IMR-90 (cell line): Measurements from ENCODE around the gene CABCOCO1. TPM values are rescaled to one million over a fixed set of nuclear protein-coding genes. Genes with fewer than 3 reads are reported as not detected.

Source experiments
- ATAC-seq: fragments of 200-7000 bp; cut with Tn5 transposase; 2 replicates; pipeline ENCODE4 v1.9.1; 2020; ENCODE audit warnings: low read depth, mild to moderate bottlenecking, moderate library complexity
- BruUV-seq: library from RNA; stranded (reverse); fragments of 400-500 nt; replicated peaks from 2 replicates; lab custom pipeline; 2021; lab: Mats Ljungman, UMichigan
- CTCF ChIA-PET: fragments of 300-600 bp; formaldehyde crosslinking; extraction: SDS; loops from one replicate; lab custom pipeline; 2021; ENCODE audit warnings: antibody characterized with exemption; lab: Yijun Ruan, JAX
- POLR2A ChIA-PET: fragments of 300-600 bp; sonication (Branson Sonifier 250); formaldehyde crosslinking; loops from one replicate; lab custom pipeline; 2022; ENCODE audit warnings: antibody characterized with exemption; ENCODE audit not compliant: unreplicated experiment; lab: Charles Lee
- DNase-seq: peaks from one replicate; pipeline ENCODE4 v3.0.0; 2013
- H2AFZ ChIP-seq: replicated peaks from 2 replicates; pipeline ENCODE3; 2013; ENCODE audit warnings: low read length, mild to moderate bottlenecking; ENCODE audit not compliant: poor library complexity
- H2AK5ac ChIP-seq: 2 replicates; pipeline ENCODE4 v1.6.1; 2013; ENCODE audit warnings: low read depth, low read length, inconsistent platforms
- H2AK9ac ChIP-seq: replicated peaks from 2 replicates; pipeline ENCODE3; 2013; ENCODE audit warnings: mild to moderate bottlenecking, low read depth, low read length, moderate library complexity; ENCODE audit not compliant: poor library complexity
- H2BK120ac ChIP-seq: 2 replicates; pipeline ENCODE4 v1.6.1; 2013; ENCODE audit warnings: low read depth, low read length, inconsistent platforms
- H2BK15ac ChIP-seq: 3 replicates; pipeline ENCODE4 v1.6.1; 2013; ENCODE audit warnings: low read depth, low read length, inconsistent platforms
- H2BK20ac ChIP-seq: 2 replicates; pipeline ENCODE4 v1.6.1; 2013; ENCODE audit warnings: low read depth, mild to moderate bottlenecking, inconsistent platforms, low read length, moderate library complexity
- H2BK5ac ChIP-seq: 2 replicates; pipeline ENCODE4 v1.6.1; 2013; ENCODE audit warnings: mild to moderate bottlenecking, low read depth, low read length, inconsistent platforms; ENCODE audit not compliant: poor library complexity, severe bottlenecking
- H3K14ac ChIP-seq: replicated peaks from 2 replicates; pipeline ENCODE4 v1.6.1; 2013; ENCODE audit warnings: low read depth, low read length, inconsistent platforms
- H3K18ac ChIP-seq: 2 replicates; pipeline ENCODE4 v1.6.1; 2013; ENCODE audit warnings: low read depth, low read length, control low read depth
- H3K23ac ChIP-seq: 2 replicates; pipeline ENCODE4 v1.6.1; 2013; ENCODE audit warnings: low read depth, low read length, inconsistent platforms
- H3K27ac ChIP-seq: 2 replicates; pipeline ENCODE4 v1.5.1; 2013; ENCODE audit warnings: mild to moderate bottlenecking, control low read depth, low read length; ENCODE audit not compliant: insufficient read depth
- H3K27me3 ChIP-seq: 2 replicates; pipeline ENCODE4 v1.6.1; 2013; ENCODE audit warnings: low read length; ENCODE audit not compliant: control insufficient read depth, insufficient read depth
- H3K36me3 ChIP-seq: 2 replicates; pipeline ENCODE4 v1.6.1; 2013; ENCODE audit warnings: low read length, mixed read lengths; ENCODE audit not compliant: control insufficient read depth, insufficient read depth
- H3K4ac ChIP-seq: 2 replicates; pipeline ENCODE4 v1.6.1; 2013; ENCODE audit warnings: low read depth, low read length, inconsistent platforms
- H3K4me1 ChIP-seq: 2 replicates; pipeline ENCODE4 v1.6.1; 2013; ENCODE audit warnings: low read length, mixed read lengths; ENCODE audit not compliant: control insufficient read depth, insufficient read depth
- H3K4me2 ChIP-seq: 2 replicates; pipeline ENCODE4 v1.6.1; 2013; ENCODE audit warnings: low read depth, mild to moderate bottlenecking, control low read depth, low read length, moderate library complexity
- H3K4me3 ChIP-seq: 2 replicates; pipeline ENCODE4 v1.5.1; 2013; ENCODE audit warnings: low read depth, mild to moderate bottlenecking, control low read depth, low read length, moderate library complexity; ENCODE audit not compliant: insufficient read depth
- H3K56ac ChIP-seq: 2 replicates; pipeline ENCODE4 v1.6.1; 2013; ENCODE audit warnings: low read length, inconsistent platforms; ENCODE audit not compliant: insufficient read depth; ENCODE audit errors: extremely low read depth
- H3K79me1 ChIP-seq, 2 experiments: 2 replicates each; pipeline ENCODE4 v1.6.1; 2013; ENCODE audit warnings: low read length in 2 of 2, inconsistent platforms in 1 of 2, low read depth in 1 of 2
- H3K9ac ChIP-seq: 2 replicates; pipeline ENCODE4 v1.6.1; 2013; ENCODE audit warnings: low read depth, low read length, control low read depth
- H3K9me1 ChIP-seq: 2 replicates; pipeline ENCODE4 v1.6.1; 2013; ENCODE audit warnings: low read length, inconsistent platforms; ENCODE audit not compliant: insufficient read depth
- H3K9me3 ChIP-seq: 2 replicates; pipeline ENCODE4 v1.6.1; 2013; ENCODE audit warnings: low read length; ENCODE audit not compliant: control insufficient read depth, insufficient read depth
- H4K20me1 ChIP-seq: 2 replicates; pipeline ENCODE4 v1.6.1; 2013; ENCODE audit warnings: low read length, inconsistent platforms; ENCODE audit not compliant: insufficient read depth
- H4K5ac ChIP-seq: 2 replicates; pipeline ENCODE4 v1.6.1; 2013; ENCODE audit warnings: mild to moderate bottlenecking, low read depth, low read length, control low read depth
- H4K8ac ChIP-seq, 2 experiments: 2 replicates each; pipeline ENCODE4 v1.6.1; 2013; ENCODE audit warnings: low read depth in 2 of 2, low read length in 2 of 2, control low read depth in 1 of 2, inconsistent platforms in 1 of 2
- H4K91ac ChIP-seq: 2 replicates; pipeline ENCODE4 v1.6.1; 2013; ENCODE audit warnings: low read depth, low read length, inconsistent platforms; ENCODE audit not compliant: insufficient read depth
- BHLHE40 ChIP-seq: fragments of 150-350 bp; IDR thresholded peaks from 2 replicates; pipeline ENCODE4 v1.6.1; 2016; ENCODE audit warnings: mild to moderate bottlenecking, low read depth, low read length
- CHD1 ChIP-seq: IDR thresholded peaks from 2 replicates; pipeline ENCODE4 v1.6.1; 2012; ENCODE audit warnings: low read depth, low read length, improper control_type of control experiment
- FOS ChIP-seq: fragments of 150-350 bp; IDR thresholded peaks from 2 replicates; pipeline ENCODE4 v1.6.1; 2016; ENCODE audit warnings: low read depth, low read length
- MAFK ChIP-seq: IDR thresholded peaks from 2 replicates; pipeline ENCODE4 v1.6.1; 2012; ENCODE audit warnings: low read depth, low read length, improper control_type of control experiment
- MAZ ChIP-seq: IDR thresholded peaks from 2 replicates; pipeline ENCODE4 v1.6.1; 2012; ENCODE audit warnings: low read depth, mild to moderate bottlenecking, low read length, improper control_type of control experiment, moderate library complexity, borderline replicate concordance
- MXI1 ChIP-seq: IDR thresholded peaks from 2 replicates; pipeline ENCODE4 v1.6.1; 2012; ENCODE audit warnings: low read depth, mild to moderate bottlenecking, low read length, moderate library complexity, borderline replicate concordance
- RFX5 ChIP-seq: IDR thresholded peaks from 2 replicates; pipeline ENCODE4 v1.8.0; 2012; ENCODE audit warnings: low read depth, mild to moderate bottlenecking, low read length, moderate library complexity
- WGBS, 2 experiments: methylation state at CpG; one replicate each; pipeline versions ENCODE4 v1.1.5 to v1.1.7; 2013; ENCODE audit warnings: missing lambda C conversion rate in 2 of 2; ENCODE audit not compliant: insufficient read length in 1 of 2; ENCODE audit errors: extremely low coverage in 2 of 2; 5-methylcytosine and 5-hydroxymethylcytosine counted together
- dilution Hi-C: fragments of 300-500 bp; cut with HindIII; formaldehyde crosslinking; loops from one replicate; pipeline ENCODE4 v1.14.3; 2018; ENCODE audit warnings: low sequenced_read_pairs; ENCODE audit not compliant: unreplicated experiment
- in situ Hi-C: fragments of 300-500 bp; cut with MboI; formaldehyde crosslinking; loops from 3 replicates; pipeline ENCODE4 v1.14.3; 2019; ENCODE audit warnings: low sequenced_read_pairs, inconsistent platforms, mixed read lengths
- intact Hi-C: fragments of 100-400 bp; cut with micrococcal nuclease; formaldehyde crosslinking; loops from 2 replicates; pipeline ENCODE4 v1.10.0; 2022
- polyA plus RNA-seq, 3 experiments: library from polyadenylated mRNA; depleted of rRNA; stranded (reverse); fragments of >200 nt; gene quantifications; 2 replicates each; pipeline ENCODE4 v1.2.3, GENCODE V29; 2012; ENCODE audit warnings: low replicate concordance in 1 of 3
- total RNA-seq: library from RNA; depleted of rRNA; stranded (reverse); fragments of >200 nt; gene quantifications from 2 replicates; pipeline ENCODE4 v1.2.3, GENCODE V29; 2012
- TF ChIP-seq, protein P1 (sequence below): fragments of 150-350 bp; IDR thresholded peaks from 2 replicates; pipeline ENCODE4 v1.6.1; 2017; ENCODE audit warnings: mild to moderate bottlenecking, antibody characterized with exemption, low read length, low read depth
- TF ChIP-seq, protein P2 (sequence below): fragments of 150-350 bp; IDR thresholded peaks from 2 replicates; pipeline ENCODE4 v1.6.1; 2016; ENCODE audit warnings: low read depth, mild to moderate bottlenecking, low read length, moderate library complexity, borderline replicate concordance
- TF ChIP-seq, protein P3 (sequence below): conservative IDR thresholded peaks from 2 replicates; pipeline ENCODE4 v1.5.1; 2012; ENCODE audit warnings: mild to moderate bottlenecking, low read depth, low read length, improper control_type of control experiment

Gene CABCOCO1
- total and polyA plus RNA-seq, 2 of the 4 experiments (the other 2 are of a cell fraction) = 0.18 to 0.31 TPM

DNA sequence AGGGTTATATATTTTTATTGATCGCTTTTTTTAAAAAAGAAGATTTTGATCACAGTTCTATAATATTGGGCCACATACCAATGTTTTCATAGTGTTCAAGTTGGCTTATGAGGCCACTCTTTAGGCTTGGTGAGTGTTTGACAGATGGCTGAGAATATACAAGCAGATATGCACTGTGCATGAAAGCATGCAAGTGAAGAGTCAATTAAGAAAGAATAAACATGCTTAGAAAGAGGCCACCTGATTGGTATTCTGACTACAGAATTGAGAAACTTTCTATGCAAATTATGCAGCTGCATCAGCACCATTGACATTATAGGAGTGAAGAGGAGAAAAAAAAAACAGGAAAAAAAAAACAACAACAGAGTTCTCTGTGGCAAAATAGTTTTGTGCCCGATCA lies 39.9 kb downstream of the CABCOCO1 start:
- no peak overlapping the region for H3K27ac ChIP-seq
- H4K5ac ChIP-seq = no peak overlapping the region
- no peaks in the 10 kb centered on the region for H3K27me3 ChIP-seq
- in situ Hi-C loops = no loop called here
- H3K79me1 ChIP-seq = no peaks in the 10 kb centered on the region
- no peak overlapping the region for H3K9ac ChIP-seq
- no peak overlapping the region for H2BK20ac ChIP-seq
- no peaks in the 10 kb centered on the region for H3K9me1 ChIP-seq
- H2AK9ac ChIP-seq = no peak overlapping the region
- no peak overlapping the region for H2BK120ac ChIP-seq
- no peak overlapping the region for H3K14ac ChIP-seq
- dilution Hi-C loops = no loop called here
- no peak overlapping the region for H3K56ac ChIP-seq
- no peak overlapping the region for H3K4ac ChIP-seq
- no peaks in the 10 kb centered on the region for H3K36me3 ChIP-seq
- no peak overlapping the region for H2BK5ac ChIP-seq
- DNase-seq (no peak), ATAC-seq (no peak)
- no peak overlapping the region for H2AFZ ChIP-seq
- H3K9me3 ChIP-seq = no peaks in the 10 kb centered on the region
- H3K23ac ChIP-seq = no peak overlapping the region
- no peak overlapping the region for H3K18ac ChIP-seq
- POLR2A ChIA-PET = no interaction called here
- no peaks in the 10 kb centered on the region for H4K20me1 ChIP-seq
- H4K91ac ChIP-seq = no peak overlapping the region
- H2AK5ac ChIP-seq = no peak overlapping the region
- no peaks in the 10 kb centered on the region for H3K4me1 ChIP-seq
- no peak overlapping the region for H4K8ac ChIP-seq
- H3K4me3 ChIP-seq = no peak overlapping the region
- H2BK15ac ChIP-seq = no peak overlapping the region
- no peak for TF ChIP-seq BHLHE40
- no peak for TF ChIP-seq RFX5
- TF ChIP-seq, protein P1, sequence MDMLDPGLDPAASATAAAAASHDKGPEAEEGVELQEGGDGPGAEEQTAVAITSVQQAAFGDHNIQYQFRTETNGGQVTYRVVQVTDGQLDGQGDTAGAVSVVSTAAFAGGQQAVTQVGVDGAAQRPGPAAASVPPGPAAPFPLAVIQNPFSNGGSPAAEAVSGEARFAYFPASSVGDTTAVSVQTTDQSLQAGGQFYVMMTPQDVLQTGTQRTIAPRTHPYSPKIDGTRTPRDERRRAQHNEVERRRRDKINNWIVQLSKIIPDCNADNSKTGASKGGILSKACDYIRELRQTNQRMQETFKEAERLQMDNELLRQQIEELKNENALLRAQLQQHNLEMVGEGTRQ = no peak
- TF ChIP-seq, protein P2, sequence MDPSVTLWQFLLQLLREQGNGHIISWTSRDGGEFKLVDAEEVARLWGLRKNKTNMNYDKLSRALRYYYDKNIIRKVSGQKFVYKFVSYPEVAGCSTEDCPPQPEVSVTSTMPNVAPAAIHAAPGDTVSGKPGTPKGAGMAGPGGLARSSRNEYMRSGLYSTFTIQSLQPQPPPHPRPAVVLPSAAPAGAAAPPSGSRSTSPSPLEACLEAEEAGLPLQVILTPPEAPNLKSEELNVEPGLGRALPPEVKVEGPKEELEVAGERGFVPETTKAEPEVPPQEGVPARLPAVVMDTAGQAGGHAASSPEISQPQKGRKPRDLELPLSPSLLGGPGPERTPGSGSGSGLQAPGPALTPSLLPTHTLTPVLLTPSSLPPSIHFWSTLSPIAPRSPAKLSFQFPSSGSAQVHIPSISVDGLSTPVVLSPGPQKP = no peak
- no peak for TF ChIP-seq CHD1
- no peak for TF ChIP-seq MAFK
- no peak for TF ChIP-seq FOS
- TF ChIP-seq, protein P3, sequence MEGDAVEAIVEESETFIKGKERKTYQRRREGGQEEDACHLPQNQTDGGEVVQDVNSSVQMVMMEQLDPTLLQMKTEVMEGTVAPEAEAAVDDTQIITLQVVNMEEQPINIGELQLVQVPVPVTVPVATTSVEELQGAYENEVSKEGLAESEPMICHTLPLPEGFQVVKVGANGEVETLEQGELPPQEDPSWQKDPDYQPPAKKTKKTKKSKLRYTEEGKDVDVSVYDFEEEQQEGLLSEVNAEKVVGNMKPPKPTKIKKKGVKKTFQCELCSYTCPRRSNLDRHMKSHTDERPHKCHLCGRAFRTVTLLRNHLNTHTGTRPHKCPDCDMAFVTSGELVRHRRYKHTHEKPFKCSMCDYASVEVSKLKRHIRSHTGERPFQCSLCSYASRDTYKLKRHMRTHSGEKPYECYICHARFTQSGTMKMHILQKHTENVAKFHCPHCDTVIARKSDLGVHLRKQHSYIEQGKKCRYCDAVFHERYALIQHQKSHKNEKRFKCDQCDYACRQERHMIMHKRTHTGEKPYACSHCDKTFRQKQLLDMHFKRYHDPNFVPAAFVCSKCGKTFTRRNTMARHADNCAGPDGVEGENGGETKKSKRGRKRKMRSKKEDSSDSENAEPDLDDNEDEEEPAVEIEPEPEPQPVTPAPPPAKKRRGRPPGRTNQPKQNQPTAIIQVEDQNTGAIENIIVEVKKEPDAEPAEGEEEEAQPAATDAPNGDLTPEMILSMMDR = no peak
- TF ChIP-seq MXI1 = no peak
- no peak for TF ChIP-seq MAZ
- intact Hi-C loops = no loop called here
- CTCF ChIA-PET = no interaction called here
- no CpG with 5 or more reads among the region's 2 CpGs for WGBS, 2 experiments
- BruUV-seq = no TSS peak
- H3K4me2 ChIP-seq = no peak overlapping the region
